Measurements from ENCODE around the gene ZNF385B. TPM values are rescaled to one million over a fixed set of nuclear protein-coding genes. Genes with fewer than 3 reads are reported as not detected.
"Not testable (repeated sequence)": the region's sequence is repeated elsewhere in the genome, so short reads cannot be mapped to it uniquely, and the experiment has no call there.

Gene ZNF385B
- total RNA-seq, 3 donors from 2014 or later = 3.4 to 8.8 (median 4.5) TPM

DNA sequence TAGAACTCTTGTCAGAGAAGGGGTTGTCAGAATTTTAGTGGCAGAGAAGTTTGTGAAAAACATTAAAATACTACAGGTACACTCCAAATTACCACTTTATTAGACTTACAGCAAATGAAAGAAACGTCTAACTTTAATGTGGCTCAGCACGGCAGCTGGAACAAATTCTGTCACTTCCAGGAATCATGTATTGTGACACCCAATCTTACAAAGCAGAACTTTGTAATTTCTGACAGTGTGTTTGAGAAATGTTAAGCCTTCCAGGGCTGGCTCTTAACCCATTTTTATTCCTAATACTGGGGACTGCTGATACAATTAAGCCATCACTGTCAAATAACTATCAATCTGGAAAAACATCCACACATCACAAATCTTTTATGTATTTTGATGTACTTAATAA, 216.4 kb downstream of the ZNF385B start:
- no peaks in the 10 kb centered on the region for H3K27me3 ChIP-seq
- TF ChIP-seq POLR2AphosphoS5 (IDR thresholded peaks at IDR 0.05) (no peak), POLR2A (IDR thresholded peaks at IDR 0.05) (no peak)
- TF ChIP-seq, protein P1, sequence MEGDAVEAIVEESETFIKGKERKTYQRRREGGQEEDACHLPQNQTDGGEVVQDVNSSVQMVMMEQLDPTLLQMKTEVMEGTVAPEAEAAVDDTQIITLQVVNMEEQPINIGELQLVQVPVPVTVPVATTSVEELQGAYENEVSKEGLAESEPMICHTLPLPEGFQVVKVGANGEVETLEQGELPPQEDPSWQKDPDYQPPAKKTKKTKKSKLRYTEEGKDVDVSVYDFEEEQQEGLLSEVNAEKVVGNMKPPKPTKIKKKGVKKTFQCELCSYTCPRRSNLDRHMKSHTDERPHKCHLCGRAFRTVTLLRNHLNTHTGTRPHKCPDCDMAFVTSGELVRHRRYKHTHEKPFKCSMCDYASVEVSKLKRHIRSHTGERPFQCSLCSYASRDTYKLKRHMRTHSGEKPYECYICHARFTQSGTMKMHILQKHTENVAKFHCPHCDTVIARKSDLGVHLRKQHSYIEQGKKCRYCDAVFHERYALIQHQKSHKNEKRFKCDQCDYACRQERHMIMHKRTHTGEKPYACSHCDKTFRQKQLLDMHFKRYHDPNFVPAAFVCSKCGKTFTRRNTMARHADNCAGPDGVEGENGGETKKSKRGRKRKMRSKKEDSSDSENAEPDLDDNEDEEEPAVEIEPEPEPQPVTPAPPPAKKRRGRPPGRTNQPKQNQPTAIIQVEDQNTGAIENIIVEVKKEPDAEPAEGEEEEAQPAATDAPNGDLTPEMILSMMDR (IDR thresholded peaks at IDR 0.05) = no peak
- no peak overlapping the region for H3K27ac ChIP-seq
- no peak for DNase-seq (ENCODE audit: low spot score in 2 of 2)
- no peaks in the 10 kb centered on the region for H3K4me1 ChIP-seq
- H3K36me3 ChIP-seq = no peaks in the 10 kb centered on the region
- H3K4me3 ChIP-seq = no peak overlapping the region
- no peaks in the 10 kb centered on the region for H3K9me3 ChIP-seq
- intact Hi-C loops (cut with DNase I; ENCODE audit: low total_unique reads) = no loop called here

- TF ChIP-seq, protein P1 (IDR thresholded peaks at IDR 0.05) = no peak
- TF ChIP-seq POLR2AphosphoS5 (IDR thresholded peaks at IDR 0.05) (no peak), POLR2A (IDR thresholded peaks at IDR 0.05) (no peak)
- H3K27me3 ChIP-seq = no peaks in the 10 kb centered on the region
- H3K4me3 ChIP-seq = no peak overlapping the region
- DNase-seq (ENCODE audit: low spot score in 2 of 2) = no peak
- H3K36me3 ChIP-seq = no peaks in the 10 kb centered on the region
- no peaks in the 10 kb centered on the region for H3K4me1 ChIP-seq
- no peaks in the 10 kb centered on the region for H3K9me3 ChIP-seq
- intact Hi-C loops (cut with DNase I; ENCODE audit: low total_unique reads) = no loop called here
- no peak overlapping the region for H3K27ac ChIP-seq
These were observed 218.9 kb downstream of the ZNF385B start for GRCh38 chr2:179642462-179642861.

DNA sequence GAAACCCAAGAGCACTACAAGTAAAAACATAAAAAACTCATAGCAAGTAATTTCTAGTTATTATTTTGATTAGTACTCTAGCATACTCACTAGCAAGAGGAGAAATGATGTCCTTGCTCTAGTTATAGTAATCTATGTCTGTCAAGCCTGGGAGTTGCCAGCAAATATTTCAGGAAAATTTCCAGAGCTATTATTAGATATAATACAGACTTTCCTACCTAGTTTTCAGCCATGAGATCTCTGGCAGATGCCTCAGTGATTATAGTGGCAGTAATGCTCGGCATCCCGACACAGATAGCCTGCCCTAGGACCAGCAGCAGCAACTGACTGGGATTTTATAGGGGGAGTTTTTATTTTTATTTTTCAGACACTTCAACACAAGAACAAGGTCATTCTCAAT, 224.4 kb downstream of the ZNF385B start:
- Histone ChIP-seq H3K4me1 (no peaks in the 10 kb centered on the region), H3K36me3 (no peaks in the 10 kb centered on the region), H3K27ac (no peak overlapping the region), H3K4me3 (no peak overlapping the region), H3K9me3 (no peaks in the 10 kb centered on the region), H3K27me3 (no peaks in the 10 kb centered on the region)
- intact Hi-C loops (cut with DNase I; ENCODE audit: low total_unique reads) = no loop called here
- TF ChIP-seq POLR2AphosphoS5 (IDR thresholded peaks at IDR 0.05) (no peak), POLR2A (IDR thresholded peaks at IDR 0.05) (no peak)
- TF ChIP-seq, protein P1 (IDR thresholded peaks at IDR 0.05) = no peak
- no peak for DNase-seq (ENCODE audit: low spot score in 2 of 2)

DNA sequence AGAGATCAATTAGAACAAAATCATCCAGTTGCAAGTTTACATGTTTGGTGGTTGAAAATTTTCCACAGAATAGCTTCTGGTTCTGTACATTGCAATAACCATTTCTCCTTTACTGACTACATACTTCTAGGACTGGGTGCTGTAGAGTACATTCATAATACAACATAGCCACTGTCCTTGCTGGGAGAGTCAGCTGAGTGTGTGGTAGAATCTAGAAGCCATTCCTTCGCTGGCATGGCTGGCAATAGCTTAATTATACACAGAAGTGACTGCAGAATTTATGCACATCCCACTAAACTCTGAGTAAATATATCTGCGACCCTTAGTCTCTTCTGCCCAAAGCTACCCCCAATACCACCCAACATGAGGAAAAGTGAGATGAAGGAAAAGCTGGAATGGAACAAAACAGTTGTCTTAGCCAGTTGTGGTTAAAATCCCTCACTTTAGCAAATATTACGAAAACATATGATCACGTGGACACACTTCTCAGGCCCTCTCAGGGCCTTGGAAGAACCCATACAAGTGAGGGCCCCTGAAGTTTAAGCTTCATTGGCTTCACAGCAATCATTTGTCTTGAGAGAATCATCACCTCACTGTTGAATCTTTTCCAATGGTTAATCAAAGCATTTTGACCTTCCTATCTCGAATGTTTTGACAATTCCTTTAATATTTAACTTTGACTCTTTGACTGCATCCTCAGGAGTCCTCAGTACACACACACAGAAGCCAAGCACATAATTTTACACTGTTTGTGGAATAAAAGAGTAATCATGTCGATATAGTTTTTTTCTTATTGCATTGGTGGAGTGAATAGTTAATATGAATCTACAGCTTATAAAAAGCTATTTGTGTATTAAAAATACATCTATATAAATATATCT, 225.1 kb downstream of the ZNF385B start:
- Histone ChIP-seq H3K4me1 (no peaks in the 10 kb centered on the region), H3K36me3 (no peaks in the 10 kb centered on the region), H3K27ac (no peak overlapping the region), H3K9me3 (no peaks in the 10 kb centered on the region), H3K4me3 (no peak overlapping the region), H3K27me3 (no peaks in the 10 kb centered on the region)
- DNase-seq (ENCODE audit: low spot score in 2 of 2) = no peak
- TF ChIP-seq POLR2AphosphoS5 (IDR thresholded peaks at IDR 0.05) = no peak
- intact Hi-C loops (cut with DNase I; ENCODE audit: low total_unique reads) = no loop called here

DNA sequence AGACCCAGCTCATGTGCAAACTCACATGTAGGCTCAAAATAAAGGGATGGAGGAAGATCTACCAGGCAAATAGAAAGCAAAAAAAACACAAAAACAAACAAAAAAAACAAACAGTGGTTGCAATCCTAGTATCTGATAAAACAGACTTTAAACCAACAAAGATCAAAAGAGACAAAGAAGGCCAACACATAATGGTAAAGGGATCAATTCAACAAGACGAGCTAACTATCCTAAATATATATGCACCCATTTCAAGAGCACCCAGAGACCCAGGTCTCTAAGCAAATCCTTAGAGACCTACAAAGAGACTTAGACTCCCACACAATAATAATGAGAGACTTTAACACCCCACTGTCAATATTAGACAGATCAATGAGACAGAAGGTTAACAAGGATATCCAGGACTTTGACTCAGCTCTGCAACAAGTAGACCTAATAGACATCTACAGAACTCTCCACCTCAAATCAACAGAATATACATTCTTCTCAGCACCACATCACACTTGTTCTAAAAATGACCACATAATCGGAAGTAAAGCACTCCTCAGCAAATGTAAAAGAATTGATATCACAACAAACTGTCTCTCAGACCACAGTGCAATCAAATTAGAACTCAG, 229.5 kb downstream of the ZNF385B start:
- H3K27ac ChIP-seq; H3K27me3 ChIP-seq; H3K9me3 ChIP-seq; H3K36me3 ChIP-seq; H3K4me1 ChIP-seq; DNase-seq (ENCODE audit: low spot score in 2 of 2); intact Hi-C loops (cut with DNase I; ENCODE audit: low total_unique reads); H3K4me3 ChIP-seq: not testable (repeated sequence)

- intact Hi-C loops (cut with DNase I; ENCODE audit: low total_unique reads); H3K9me3 ChIP-seq; DNase-seq (ENCODE audit: low spot score in 2 of 2); H3K27me3 ChIP-seq; H3K4me1 ChIP-seq; H3K27ac ChIP-seq; H3K36me3 ChIP-seq; H3K4me3 ChIP-seq: not testable (repeated sequence)
These were observed 231.6 kb downstream of the ZNF385B start for GRCh38 chr2:179629776-179630175.
